ENCODE data around the gene VPS51. TPM values are rescaled to one million over a fixed set of nuclear protein-coding genes. Genes with fewer than 3 reads are reported as not detected.

Gene VPS51
- total RNA-seq, 1 donor from 2014 or later: 104 TPM

- TF ChIP-seq CTCF (conservative IDR thresholded peaks at IDR 0.05): no peak
- DNase-seq (ENCODE audit: extremely low spot score, unreplicated experiment): peak; percentile 98
- no peaks in the 10 kb centered on the region for H3K9me3 Mint-ChIP-seq
- H3K4me1 Mint-ChIP-seq (ENCODE audit: unreplicated experiment): peaks cover 10% of the 10 kb centered on the region
- no peaks in the 10 kb centered on the region for H3K27me3 Mint-ChIP-seq
- H3K27ac Mint-ChIP-seq: peak within 1 kb of the TSS; percentile 70
- peak within 1 kb of the TSS; percentile 96 for H3K4me3 Mint-ChIP-seq
- peaks cover 14% of the 10 kb centered on the region for H3K36me3 Mint-ChIP-seq
These were observed 12.0 kb upstream of the VPS51 start, which contains the start of the genes CDCA5 and ZFPL1 for GRCh38 chr11:65083834-65084597. TSS of gene CDCA5 (minus strand) at chr11:65084040. CDS start at chr11:65083978, 62 bp downstream. TSS of gene ZFPL1 (plus strand) at chr11:65084222. CDS start at chr11:65084699, 477 bp downstream.

DNA sequence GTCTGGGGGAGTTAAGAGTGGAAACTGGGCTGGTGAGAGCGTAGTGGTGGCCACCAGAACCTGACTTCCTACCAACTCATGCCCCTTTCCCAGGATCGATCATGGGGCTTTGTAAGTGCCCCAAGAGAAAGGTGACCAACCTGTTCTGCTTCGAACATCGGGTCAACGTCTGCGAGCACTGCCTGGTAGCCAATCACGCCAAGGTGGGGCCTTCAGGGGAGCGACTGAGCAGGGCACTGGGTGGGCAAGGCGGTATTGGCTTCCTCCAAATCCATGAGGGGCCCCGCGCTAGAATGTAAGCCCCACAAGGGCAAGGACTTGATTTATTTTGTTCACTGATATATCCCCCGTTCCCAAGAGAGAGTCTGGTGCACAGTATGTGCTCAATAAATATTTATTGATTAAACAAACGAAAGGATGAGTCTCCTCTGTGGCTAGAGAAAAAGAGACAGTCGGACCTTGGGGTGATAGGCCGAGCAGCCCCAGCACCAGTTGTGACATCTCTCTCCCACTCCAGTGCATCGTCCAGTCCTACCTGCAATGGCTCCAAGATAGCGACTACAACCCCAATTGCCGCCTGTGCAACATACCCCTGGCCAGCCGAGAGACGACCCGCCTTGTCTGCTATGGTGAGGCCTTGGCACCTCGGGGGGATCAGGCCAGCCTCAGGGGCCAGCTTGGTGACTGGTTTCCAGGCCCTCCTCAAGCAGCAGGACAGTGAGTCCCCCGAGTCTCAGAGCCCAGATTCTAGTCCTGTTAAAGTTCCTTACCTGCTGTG, 11.2 kb upstream of the VPS51 start:
- peak overlapping the region; percentile 96 for H3K4me3 Mint-ChIP-seq
- no peaks in the 10 kb centered on the region for H3K27me3 Mint-ChIP-seq
- TF ChIP-seq CTCF (conservative IDR thresholded peaks at IDR 0.05): no peak
- peak overlapping the region; percentile 70 for H3K27ac Mint-ChIP-seq
- H3K36me3 Mint-ChIP-seq: peaks cover 15% of the 10 kb centered on the region
- DNase-seq (ENCODE audit: extremely low spot score, unreplicated experiment): no peak
- H3K4me1 Mint-ChIP-seq (ENCODE audit: unreplicated experiment): peaks cover 10% of the 10 kb centered on the region
- H3K9me3 Mint-ChIP-seq: no peaks in the 10 kb centered on the region

GRCh38 chr11:65085446-65085845, 10.6 kb upstream of the VPS51 start:
- TF ChIP-seq CTCF (conservative IDR thresholded peaks at IDR 0.05): no peak
- H3K27me3 Mint-ChIP-seq: no peaks in the 10 kb centered on the region
- peak overlapping the region; percentile 70 for H3K27ac Mint-ChIP-seq
- peaks cover 12% of the 10 kb centered on the region for H3K36me3 Mint-ChIP-seq
- no peaks in the 10 kb centered on the region for H3K9me3 Mint-ChIP-seq
- peak overlapping the region; percentile 96 for H3K4me3 Mint-ChIP-seq
- H3K4me1 Mint-ChIP-seq (ENCODE audit: unreplicated experiment): peaks cover 10% of the 10 kb centered on the region
- no peak for DNase-seq (ENCODE audit: extremely low spot score, unreplicated experiment)

DNA sequence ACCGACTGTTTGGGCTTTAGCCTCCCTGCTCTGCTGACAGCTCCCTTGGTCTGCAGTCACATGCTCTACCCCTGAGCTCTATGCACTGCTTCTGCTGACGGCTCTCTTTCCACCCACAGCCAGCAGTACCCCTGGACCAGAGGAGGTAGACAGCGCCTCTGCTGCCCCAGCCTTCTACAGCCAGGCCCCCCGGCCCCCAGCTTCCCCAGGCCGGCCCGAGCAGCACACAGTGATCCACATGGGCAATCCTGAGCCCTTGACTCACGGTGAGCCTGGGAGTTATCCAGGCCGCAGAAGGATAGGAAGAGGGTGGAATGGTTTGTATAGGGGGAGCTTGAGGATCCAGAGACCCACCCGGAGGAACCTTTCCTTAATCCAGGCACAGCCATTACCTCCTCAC, 9.2 kb upstream of the VPS51 start:
- Mint-ChIP-seq H3K27me3 (no peaks in the 10 kb centered on the region), H3K36me3 (peaks cover 11% of the 10 kb centered on the region), H3K4me3 (no peak overlapping the region), H3K27ac (no peak overlapping the region), H3K4me1 (ENCODE audit: unreplicated experiment) (peaks cover 10% of the 10 kb centered on the region), H3K9me3 (no peaks in the 10 kb centered on the region)
- TF ChIP-seq CTCF (conservative IDR thresholded peaks at IDR 0.05): no peak
- DNase-seq (ENCODE audit: extremely low spot score, unreplicated experiment): no peak

DNA sequence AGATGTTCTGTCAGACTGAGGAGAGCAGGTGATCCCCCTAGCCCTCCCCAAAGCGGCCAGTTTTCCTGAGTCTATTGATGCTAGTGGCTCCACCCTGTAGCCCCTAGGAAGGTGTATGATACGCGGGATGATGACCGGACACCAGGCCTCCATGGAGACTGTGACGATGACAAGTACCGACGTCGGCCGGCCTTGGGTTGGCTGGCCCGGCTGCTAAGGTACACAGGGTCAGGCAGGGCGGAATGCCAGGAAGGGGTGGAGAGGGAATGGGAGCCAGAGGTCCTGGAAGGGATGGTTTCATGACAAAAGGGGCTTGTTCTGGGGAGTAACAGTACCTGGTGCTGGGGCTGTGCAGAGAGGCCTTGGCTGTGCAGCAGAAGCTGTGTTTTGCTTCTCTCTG, 8.8 kb upstream of the VPS51 start:
- H3K9me3 Mint-ChIP-seq: no peaks in the 10 kb centered on the region
- H3K27me3 Mint-ChIP-seq: no peaks in the 10 kb centered on the region
- peaks cover 10% of the 10 kb centered on the region for H3K4me1 Mint-ChIP-seq (ENCODE audit: unreplicated experiment)
- no peak overlapping the region for H3K27ac Mint-ChIP-seq
- peaks cover 11% of the 10 kb centered on the region for H3K36me3 Mint-ChIP-seq
- no peak overlapping the region for H3K4me3 Mint-ChIP-seq
- no peak for TF ChIP-seq CTCF (conservative IDR thresholded peaks at IDR 0.05)
- DNase-seq (ENCODE audit: extremely low spot score, unreplicated experiment): no peak
